HepG2 (cell line): ENCODE results near the gene SRPK3.

Source experiments
- CHD4 ChIP-seq: fragments of 200-600 bp; sonication (generic); IDR thresholded peaks from 2 replicates; pipeline ENCODE4 v1.7.0; 2017; ENCODE audit warnings: mild to moderate bottlenecking, low read length, borderline replicate concordance
- ZFP41 ChIP-seq: sonication (generic); formaldehyde crosslinking; IDR thresholded peaks from 2 replicates; pipeline ENCODE4 v1.4.0; 2020; ENCODE audit warnings: mild to moderate bottlenecking, missing genetic modification reagents, borderline replicate concordance
- TF ChIP-seq, protein P1 (sequence below): sonication (generic); formaldehyde crosslinking; IDR thresholded peaks from 2 replicates; pipeline ENCODE4 v1.8.1; 2022; ENCODE audit warnings: low read depth, mild to moderate bottlenecking, missing genetic modification reagents
- TF ChIP-seq, protein P2 (sequence below): sonication (generic); formaldehyde crosslinking; IDR thresholded peaks from 2 replicates; pipeline ENCODE4 v1.5.1; 2020; ENCODE audit warnings: missing genetic modification reagents, mild to moderate bottlenecking, borderline replicate concordance
- TF ChIP-seq, protein P3 (sequence below): IDR thresholded peaks from 2 replicates; pipeline ENCODE4 v1.6.1; 2016; ENCODE audit warnings: low read depth, control low read depth

DNA sequence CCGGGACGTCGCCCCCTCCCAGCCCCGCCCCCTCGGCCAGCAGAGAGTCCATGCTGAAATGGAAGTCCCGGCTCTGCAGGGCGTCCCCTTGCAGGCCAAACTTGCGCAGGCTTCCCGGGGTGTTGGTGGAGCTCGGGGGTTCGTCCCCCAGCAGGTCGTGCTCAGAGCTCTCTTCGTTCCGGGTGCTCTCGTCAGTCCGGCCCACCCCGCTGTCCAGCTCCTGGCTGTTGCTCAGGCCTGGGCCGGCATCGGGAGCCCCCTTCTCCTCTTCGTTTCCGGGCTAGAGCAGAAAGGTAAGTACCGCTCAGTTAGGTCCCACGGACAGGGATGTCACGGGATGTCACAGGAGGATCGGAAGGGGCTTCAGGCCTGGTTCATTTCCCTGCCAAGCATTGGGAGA is 23.8 kb downstream of the SRPK3 start:
- no peak for TF ChIP-seq CHD4
- TF ChIP-seq, protein P1, sequence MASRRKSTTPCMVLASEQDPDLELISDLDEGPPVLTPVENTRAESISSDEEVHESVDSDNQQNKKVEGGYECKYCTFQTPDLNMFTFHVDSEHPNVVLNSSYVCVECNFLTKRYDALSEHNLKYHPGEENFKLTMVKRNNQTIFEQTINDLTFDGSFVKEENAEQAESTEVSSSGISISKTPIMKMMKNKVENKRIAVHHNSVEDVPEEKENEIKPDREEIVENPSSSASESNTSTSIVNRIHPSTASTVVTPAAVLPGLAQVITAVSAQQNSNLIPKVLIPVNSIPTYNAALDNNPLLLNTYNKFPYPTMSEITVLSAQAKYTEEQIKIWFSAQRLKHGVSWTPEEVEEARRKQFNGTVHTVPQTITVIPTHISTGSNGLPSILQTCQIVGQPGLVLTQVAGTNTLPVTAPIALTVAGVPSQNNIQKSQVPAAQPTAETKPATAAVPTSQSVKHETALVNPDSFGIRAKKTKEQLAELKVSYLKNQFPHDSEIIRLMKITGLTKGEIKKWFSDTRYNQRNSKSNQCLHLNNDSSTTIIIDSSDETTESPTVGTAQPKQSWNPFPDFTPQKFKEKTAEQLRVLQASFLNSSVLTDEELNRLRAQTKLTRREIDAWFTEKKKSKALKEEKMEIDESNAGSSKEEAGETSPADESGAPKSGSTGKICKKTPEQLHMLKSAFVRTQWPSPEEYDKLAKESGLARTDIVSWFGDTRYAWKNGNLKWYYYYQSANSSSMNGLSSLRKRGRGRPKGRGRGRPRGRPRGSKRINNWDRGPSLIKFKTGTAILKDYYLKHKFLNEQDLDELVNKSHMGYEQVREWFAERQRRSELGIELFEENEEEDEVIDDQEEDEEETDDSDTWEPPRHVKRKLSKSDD (CRISPR knock-in tag) = no peak
- TF ChIP-seq, protein P2, sequence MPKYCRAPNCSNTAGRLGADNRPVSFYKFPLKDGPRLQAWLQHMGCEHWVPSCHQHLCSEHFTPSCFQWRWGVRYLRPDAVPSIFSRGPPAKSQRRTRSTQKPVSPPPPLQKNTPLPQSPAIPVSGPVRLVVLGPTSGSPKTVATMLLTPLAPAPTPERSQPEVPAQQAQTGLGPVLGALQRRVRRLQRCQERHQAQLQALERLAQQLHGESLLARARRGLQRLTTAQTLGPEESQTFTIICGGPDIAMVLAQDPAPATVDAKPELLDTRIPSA = no peak
- TF ChIP-seq, protein P3, sequence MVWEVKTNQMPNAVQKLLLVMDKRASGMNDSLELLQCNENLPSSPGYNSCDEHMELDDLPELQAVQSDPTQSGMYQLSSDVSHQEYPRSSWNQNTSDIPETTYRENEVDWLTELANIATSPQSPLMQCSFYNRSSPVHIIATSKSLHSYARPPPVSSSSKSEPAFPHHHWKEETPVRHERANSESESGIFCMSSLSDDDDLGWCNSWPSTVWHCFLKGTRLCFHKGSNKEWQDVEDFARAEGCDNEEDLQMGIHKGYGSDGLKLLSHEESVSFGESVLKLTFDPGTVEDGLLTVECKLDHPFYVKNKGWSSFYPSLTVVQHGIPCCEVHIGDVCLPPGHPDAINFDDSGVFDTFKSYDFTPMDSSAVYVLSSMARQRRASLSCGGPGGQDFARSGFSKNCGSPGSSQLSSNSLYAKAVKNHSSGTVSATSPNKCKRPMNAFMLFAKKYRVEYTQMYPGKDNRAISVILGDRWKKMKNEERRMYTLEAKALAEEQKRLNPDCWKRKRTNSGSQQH (CRISPR knock-in tag) = no peak
- TF ChIP-seq ZFP41 (CRISPR knock-in tag) = no peak
